Effector CD4-positive, alpha-beta T cell (primary cell): ENCODE data around the gene EYA2.
"Not testable (repeated sequence)": the region's sequence is repeated elsewhere in the genome, so short reads cannot be mapped to it uniquely, and the experiment has no call there.

Experiments used
- DNase-seq: peaks from one replicate; pipeline ENCODE4 v3.0.0-alpha.2; 2020

Gene EYA2

DNA sequence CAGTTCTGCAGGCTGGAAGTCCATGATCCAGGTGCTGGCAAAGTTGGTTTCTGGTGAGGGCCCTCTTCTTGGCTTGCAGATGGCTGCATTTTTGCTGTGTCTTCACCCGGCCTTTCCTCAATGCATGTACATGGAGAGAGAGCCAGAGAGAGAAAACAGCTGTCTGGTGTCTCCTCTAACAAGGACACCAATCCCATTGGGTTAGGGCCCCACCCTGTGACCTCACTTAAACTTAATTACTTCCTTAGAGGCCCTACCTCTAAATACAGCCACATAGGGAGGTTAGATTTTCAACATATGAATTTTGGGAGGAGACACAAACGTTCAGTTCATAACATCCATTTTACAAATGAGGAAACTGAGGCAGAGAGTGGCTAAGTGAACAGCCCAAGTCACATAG is 259.4 kb downstream of the EYA2 start:
- DNase-seq = no peak

DNA sequence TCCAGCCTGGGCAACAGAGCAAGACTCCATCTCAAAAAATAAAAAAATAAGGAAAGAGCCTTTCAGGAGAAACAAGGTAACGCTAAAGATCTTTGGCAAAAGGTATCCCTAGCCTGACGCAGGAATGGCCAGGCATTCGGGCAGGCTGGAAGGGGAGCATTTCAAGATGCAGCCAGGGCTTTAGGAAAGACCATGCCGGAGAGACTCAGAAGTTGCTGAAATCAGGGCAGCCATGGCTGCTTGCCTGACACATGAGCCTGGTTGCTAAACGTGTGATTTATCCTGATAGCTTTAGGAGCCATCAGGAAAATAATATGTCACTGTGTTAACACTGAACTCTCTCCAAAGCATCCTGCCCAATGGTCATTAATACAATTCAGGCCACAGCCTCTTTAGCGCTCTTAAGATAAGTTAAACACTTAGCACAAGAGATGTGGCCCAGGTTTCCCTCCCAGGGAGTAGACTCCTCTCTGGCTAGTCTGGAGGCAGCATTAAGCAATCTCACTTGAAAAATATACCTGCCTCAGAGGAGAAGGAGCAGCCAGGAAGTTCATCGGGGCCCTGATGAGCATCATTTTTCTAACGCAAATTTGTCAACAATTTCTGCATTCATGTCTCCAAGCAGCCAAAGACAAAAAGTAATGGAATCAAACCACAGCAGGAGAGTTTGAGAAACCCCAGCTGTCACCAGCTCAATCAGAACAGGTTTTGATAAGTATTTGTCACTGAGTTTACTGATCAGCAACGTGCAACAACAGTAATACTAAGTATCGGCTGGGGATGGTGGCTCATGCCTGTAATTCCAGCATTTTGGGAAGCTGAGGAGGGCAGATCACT is 261.9 kb downstream of the EYA2 start:
- no peak for DNase-seq

DNA sequence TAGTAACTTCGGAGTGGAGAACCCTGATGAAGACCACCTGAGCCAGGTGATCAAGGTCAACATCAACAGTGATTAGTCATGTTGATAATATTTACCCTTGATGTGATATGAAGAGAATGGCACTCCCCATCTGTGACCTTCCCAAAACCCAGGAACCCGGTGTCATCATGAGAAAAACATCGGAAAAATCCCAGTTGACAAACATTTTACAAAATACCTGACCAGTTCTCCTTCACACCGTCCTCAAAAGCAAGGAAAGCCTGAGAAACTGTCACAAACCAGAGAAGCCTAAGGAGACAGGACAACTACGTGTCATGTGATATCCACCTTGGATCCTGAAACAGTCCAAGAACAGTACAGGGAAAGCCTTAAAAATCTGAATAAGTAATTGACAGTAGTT is 264.5 kb downstream of the EYA2 start:
- no peak for DNase-seq

DNA sequence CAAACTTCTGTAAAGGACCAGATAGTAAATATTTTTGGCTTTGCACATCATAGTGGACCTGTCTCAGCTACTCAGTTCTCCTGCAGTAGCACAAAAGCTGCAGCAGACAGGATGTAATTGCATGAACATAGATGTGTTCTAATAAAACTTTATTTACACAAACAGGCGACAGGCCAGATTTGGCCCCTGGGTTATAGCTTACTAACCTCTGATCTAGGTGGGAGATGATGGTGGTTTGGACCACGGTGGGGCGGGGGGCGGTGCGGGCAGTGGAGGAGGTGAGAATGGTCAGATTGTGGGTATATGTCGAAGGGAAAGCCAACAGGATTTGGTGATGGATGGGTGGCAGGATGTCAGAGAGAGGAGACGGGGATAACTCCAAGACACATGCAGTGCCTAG is 265.6 kb downstream of the EYA2 start:
- DNase-seq = no peak

DNA sequence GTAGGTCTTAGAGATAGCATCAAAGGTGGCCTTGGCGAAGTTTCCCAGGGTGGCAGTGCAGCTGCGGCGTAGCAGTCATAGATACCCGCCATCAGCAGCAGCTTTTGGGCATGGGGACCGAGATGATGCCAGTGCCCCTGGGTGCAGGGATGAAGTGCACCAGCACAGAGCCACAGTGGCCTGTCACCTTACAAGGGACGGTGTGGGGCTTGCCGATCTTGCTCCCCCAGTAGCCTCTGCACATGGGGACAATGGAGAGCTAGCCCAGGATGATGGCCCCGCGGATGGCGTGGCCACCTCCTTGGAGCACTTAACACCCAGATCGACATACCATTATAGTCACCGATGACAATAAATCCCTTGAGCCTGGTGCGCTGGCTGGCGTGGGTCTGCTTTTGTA is 266.3 kb downstream of the EYA2 start:
- DNase-seq = no peak

DNA sequence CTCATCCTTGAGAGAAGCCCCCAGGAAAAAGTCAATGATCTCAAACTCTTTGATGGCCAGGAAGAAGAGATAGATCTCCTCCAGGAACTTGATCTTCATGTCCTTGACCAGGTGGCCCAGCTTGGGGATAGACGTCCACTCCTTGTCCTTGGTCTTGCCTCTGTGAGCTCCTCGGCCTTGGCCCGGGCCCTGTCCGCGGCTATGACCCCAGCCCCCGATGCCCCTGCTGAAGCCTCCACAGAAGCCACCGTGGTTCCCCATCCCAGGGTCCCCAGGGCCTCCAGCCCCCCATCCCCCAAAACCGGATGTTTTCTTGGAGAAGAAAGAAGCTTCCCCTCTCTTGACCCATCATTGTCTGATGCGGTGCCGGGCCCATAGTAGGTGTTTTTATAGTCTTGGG is 266.8 kb downstream of the EYA2 start:
- no peak for DNase-seq

DNA sequence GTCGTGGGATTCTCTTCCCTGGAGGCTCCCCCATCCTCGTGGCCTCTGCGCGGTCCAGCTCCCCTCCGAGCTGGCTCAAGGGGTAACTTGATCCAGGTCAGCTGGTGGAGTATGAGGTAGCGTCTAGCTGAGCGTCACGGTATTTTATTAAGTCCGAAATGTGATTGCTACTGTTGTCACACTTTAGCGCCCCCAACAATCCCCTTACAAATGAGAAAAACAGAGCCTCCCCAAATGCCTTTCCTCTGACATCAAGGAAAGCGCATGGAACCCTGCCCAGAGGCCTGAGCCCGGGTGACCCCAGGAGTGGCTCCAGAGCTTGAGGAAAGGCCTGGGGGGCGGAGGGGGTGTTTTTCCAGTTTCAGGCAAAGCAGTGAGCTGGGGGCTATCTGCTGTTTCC is 269.5 kb downstream of the EYA2 start:
- no peak for DNase-seq

DNA sequence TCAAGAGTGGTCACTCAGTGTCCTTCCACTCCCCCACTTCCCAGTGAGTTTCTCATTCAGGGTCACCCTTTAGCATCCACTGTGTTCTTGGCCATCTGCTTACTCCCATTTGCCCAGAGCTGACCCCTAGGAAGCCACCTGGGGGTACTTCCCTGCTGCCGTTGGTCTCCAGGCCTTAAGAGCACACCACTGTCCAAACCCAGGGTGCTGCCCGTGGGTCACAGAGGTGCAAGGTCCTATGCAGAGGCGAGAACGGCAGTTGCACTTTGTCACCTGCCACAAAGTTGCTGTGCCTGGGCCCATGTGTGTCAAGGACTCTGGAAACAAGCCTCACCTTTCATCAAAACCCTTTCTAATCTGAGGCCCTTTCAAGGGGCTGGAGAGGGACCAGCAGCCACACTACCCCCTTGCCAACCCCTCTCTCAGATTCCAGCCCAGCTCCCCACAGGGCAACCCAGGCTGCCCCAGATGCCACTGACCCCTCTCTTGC is 270.8 kb downstream of the EYA2 start:
- DNase-seq = no peak

DNA sequence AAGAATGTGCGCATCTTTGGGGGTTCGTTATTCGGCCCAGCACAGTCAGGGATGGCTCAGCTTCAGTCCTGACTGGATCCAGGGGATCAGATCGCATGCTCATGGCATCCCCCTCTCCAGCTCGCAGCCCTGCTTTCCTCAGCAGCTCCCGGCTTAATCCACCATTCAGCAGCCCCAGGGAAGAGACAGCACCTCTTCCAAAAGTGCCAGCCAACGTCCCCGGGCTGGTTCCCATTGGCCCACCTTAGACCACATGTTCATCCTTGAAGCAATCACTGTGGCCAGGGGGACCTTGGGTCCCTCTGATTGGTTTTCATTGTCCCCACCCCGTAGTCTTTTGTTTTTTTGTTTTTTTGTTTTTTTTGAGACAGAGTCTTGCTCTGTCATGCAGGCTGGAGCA is 273.2 kb downstream of the EYA2 start:
- DNase-seq = no peak

DNA sequence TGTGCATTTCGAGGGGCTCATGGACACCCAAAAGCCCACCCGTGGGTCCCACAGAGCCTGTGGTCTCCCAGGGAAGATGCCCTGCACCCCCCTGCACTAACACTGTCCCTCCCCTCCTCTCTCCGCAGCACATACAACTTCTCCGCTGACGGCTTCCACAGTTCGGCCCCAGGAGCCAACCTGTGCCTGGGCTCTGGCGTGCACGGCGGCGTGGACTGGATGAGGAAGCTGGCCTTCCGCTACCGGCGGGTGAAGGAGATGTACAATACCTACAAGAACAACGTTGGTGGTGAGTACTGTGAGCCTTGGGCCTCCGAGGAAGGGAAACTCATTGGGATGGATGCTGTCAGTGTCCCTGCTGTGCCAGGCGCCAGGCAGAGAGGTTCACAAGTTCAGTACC is 277.9 kb downstream of the EYA2 start:
- DNase-seq = no peak

DNA sequence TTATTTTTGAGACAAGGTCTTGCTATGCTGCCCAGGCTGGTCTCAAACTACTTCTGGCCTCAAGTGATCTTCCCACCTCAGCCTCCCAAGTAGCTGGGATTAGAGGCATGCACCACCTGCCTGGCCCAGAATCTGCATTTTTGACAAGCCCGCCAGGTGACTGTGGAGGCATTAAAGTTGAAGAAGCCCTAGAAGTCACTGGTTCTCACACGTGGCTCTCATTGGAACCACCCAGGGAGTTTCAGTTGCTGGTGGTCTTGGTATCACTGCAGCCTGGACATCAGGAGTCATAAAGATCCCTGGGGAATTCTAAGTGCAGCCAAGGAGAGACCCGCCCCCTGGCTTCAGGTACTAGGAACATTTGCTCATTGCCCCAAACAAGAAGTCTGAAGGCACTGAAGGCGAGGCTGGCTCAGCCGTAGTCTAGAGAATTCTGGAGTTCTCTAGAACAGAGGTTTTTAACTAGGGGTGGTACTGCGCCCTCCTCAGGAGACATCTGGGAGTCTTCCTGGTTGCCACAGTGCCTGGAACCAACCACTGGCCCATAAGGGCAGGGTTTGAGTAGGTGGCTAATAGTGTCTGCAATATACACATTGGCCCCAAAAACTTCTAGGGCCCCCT is 279.1 kb downstream of the EYA2 start:
- DNase-seq = no peak

DNA sequence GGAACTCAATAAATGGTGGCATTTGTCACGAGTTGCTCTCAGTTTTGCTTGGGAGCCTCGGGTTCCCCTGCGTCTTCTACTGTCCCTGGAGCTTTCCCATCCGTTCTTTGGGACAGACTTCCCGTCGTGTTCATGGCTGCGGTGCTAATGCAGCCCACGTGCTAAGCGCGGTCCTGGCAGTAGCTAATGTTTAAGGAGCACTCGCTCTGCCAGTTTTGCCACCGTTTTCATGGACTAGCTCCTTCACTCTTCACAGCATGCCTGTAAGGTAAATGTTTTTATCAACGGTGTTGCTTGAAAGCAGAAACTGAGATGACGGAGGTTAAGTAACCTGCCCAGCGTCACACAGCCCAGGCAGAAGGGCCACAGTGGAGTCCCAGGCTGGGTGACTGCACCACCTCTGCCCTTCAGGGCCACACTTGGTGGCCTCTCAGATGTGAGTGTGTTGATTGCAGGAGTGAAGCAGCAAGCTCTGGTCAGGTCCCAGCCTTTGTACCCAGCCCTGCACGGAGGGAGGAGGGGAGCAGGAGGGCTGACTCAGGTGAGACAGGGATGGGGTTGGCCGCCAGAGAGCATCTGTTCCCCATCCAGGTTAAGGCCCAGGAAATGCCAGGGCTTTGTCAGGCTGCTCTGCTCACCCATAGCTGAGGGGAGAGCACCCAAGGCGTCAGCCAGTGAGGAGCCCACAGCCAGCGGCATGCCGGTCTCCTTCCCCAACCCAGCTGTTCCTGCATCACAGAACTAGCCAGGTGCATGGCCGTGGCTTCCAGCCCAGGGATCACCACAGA is 280.0 kb downstream of the EYA2 start:
- DNase-seq = no peak

DNA sequence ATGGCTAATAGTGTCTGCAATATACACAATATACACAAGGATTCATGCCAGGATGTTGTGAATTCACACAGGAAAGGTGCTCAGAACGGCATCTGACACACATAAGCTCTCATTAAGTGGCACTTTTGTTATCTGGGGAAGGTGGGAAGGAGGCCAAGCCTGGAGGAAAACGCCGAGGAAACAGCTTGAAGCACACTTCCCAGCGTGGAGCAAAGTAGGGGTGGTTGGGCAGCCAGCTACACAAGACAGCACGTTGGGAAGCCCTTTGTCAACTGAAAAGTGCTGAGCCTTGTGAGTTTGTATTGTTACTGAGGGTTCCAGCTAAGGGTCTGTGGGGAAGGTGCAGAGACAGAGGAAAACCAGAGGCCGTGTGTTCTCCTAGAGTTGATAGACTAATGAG is 280.9 kb downstream of the EYA2 start:
- DNase-seq = no peak

DNA sequence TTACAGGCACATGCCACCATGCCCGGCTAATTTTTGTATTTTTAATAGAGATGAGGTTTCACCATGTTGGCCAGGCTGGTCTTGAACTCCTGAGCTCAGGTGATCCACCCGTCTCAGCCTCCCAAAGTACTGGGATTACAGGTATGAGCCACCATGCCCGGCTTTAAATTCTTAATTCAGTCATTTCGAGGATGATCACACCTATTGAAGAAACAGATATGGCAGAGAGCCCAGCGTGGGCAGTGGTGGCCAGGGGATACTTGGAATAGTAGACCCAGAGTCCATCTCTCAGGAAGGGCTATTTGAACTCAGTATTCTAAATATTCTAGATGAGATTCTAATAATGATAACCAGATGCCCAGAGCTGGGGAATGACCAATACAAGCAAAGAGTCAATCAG is 281.6 kb downstream of the EYA2 start:
- DNase-seq = not testable (repeated sequence)

DNA sequence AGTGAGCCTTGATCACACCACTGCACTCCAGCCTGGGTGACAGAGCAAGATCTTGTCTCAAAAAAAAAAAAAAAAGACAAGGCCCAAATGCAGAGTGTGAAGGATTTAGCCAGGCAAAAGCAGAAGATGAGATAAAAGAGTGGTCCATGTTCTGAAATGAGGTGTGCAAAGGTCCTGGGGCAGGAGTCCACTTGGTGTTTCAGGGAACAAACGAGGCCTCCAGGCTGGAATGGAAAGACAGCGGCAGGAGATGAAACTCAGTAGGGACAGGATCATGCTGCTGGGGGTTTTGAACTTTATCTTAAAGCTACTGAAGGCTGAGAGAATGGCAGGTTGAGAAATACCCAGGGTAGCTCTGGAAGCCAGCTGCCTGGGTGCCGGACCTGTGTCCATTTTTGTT is 283.6 kb downstream of the EYA2 start:
- no peak for DNase-seq

DNA sequence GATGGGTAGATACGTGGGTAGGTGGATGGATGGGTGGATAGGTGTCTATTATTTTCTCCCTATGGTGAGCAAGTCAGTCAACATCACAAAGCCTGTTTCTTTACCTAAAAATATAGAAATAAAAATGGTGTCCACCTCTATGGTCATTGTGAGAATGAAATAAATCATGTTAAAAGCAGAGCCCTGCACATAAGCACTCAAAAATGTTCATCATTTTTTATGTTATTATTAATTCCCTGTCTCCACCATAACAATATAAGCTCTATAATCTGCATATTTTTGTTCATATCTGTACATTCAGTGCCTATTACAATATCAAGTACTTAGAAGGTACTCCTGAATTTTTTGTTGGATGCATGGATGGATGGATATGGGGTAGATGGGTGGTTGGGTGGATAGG is 284.2 kb downstream of the EYA2 start:
- no peak for DNase-seq

DNA sequence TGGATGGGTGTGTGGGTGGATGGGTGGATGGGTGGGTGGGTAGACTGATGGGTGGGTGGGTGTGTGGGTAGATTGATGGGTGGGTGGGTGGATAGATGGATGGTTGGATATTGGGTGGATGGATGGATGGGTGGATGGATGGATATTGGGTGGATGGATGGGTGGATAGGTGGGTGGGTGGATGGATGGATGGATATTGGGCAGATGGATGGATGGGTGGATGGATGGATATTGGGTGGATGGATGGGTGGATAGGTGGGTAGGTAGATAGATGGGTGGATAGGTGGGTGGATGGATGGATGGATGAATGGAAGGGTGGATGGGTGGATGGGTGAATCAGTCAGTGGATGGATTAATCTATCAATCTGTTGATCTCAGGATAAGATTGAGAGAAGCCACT is 284.6 kb downstream of the EYA2 start:
- no peak for DNase-seq

DNA sequence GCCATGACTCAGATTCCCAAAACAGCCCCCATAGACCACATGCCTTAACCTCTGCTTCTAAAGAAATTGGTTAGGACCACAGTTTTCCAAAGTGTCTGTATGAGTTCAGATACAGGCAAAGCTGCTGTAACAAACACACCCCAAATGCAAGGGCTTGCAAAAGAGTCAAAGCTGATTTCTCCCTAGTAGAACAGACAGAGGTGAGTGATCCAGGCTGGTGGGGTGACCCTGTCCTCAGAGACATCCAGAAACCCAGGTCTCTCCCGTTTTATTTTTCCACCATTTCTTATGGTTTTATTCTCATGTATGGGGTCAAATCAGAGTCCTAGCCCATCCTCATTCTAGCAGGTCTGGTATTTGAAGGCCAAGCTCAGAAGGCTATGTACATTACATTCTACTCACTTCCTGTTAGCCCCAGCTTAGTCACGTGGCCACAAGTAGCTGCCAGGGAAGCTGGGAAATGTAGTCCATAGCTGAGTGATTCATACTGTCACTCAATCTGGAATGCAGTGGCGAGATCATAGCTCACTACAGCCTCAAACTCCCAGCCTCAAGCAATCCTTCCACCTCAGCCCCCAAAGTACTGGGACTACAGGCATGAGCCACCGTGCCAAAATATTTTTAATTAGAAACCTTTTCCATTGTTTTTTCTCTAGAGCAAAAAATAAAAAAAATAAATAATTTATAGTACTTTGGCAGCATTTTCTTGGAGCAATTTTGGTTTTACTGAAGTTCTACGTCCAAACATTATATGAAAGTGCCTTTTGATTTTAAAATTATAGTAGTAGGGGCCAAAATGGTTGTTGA is 286.6 kb downstream of the EYA2 start:
- DNase-seq = no peak

DNA sequence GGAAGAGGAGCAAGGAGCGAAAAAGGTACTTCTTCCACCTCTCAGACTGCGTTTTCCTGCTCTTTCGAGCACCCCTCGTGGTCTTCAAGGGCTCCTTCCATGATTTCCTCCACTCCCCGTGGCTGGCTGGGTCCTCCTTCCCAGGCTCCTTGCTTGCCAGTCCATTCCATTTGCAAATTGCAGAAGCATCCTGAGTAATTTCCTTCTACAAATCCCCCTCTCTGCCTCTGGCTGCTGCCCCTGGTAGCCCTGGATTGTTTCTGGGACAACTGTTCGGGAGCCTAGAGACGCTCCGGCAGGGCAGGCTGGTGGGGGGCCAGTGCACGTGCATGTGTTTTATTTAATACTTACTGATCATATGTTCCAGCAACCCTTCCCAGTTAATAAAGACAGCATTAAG is 288.7 kb downstream of the EYA2 start:
- DNase-seq = no peak

DNA sequence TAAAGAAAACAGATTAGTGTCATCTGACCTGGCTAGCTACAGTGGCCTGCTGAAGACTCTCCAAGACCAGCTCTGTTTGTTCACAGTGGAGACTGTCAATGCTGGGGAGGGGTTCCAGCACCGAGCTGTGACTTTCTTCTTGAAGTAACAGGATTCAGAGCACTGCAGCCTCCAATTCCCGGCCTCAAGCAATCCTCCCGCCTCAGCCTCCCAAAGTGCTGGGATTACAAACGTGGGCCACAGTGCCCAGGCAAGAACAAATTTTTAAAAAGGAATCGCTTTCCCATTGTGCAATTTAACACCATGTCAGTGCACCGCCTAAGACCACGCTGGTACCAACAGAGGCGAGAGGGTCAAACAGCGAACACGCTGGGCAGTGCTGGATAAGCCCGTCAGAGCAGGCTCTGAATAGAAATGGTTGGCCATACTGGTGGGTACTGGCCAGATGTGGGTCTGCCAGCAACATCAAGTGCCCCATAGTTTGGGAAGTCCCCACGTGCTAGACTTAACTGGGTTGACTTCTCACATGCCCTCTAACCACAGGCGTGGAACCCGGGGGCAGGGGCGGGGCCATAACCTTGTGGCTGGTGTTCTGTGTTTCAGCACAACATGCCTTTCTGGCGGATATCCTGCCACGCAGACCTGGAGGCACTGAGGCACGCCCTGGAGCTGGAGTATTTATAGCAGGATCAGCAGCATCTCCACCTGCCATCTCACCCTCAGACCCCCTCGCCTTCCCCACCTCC is 293.0 kb downstream of the EYA2 start:
- DNase-seq = no peak

DNA sequence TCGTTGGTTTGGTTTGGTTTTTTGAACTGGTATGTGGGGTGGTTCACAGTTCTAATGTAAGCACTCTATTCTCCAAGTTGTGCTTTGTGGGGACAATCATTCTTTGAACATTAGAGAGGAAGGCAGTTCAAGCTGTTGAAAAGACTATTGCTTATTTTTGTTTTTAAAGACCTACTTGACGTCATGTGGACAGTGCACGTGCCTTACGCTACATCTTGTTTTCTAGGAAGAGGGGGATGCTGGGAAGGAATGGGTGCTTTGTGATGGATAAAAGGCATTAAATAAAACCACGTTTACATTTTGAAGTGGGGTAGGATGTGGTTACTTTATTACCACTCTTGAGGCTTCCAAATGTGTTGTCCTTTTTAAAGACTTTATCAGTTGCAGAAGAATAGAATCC is 293.9 kb downstream of the EYA2 start:
- no peak for DNase-seq

DNA sequence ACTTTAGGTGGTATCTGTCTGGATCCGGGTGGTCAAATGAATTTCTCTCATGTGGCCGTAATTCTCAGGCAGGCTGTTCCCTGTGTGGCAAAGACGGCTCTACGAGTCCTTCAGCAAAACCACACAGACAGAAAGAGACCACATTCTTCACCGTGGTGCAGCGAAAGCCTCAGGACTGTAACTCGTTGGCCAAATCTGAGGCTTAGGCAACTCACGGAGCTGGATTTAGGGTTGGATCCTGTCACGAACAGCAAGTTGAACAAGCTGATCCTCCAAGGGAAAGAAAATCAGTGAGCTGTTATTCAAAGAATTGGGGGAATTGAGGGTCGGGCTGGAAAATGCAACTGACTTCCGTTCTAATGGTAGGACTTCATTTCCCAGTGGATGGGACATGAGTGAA is 294.4 kb downstream of the EYA2 start:
- DNase-seq = no peak
